HG02678 (cell line): ENCODE data around the gene RBM38.

Experiments used
- ATAC-seq: cut with Tn5 transposase; IDR thresholded peaks from one replicate; pipeline ENCODE4 v1.9.1; 2021; ENCODE audit warnings: mild to moderate bottlenecking, moderate library complexity; ENCODE audit not compliant: unreplicated experiment

The RBM38 gene

DNA sequence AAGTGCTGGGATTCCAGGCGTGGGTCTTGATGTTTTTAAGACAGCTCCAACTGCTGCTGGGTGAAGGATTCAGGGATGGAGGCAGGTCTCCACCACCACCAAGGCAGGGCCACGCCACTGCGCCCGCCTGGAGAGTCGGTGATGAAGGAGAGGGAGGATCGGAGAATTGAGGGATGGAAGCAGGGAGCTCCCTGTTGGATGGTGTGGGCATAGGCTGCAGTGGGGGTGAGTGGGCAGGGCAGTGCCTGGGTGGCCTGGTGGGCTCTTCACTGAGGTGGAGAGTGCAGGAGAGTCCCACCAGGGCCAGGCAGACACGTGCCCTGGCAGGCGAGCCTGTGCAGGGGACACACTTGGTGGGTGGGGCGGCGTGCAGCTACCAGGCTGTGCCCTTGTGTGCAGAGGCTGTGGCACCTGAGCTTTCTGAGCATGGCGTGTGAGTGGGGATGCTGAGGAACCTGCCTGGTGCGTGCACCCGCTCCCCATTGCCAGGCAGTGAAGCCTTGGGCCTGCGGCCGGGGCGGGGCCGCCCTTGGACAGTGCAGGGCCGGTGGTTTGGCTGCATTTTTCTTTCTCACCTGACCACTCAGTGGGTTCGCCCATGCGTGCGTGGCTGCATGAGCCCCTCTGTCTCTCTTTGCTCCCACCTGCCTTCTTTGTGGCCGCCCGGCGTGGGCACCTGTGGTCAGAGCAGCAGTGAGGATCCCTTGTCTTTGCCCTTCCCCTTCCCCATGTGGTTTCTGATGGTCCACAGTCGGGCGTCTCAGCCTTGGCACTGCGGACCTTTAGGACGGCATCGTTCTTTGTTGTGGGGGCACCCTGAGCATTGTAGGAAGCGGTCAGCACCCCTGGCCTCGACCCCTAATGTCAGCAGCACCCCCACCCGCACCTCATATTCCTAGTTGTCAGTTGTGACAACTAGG is 11.3 kb downstream of the RBM38 start:
- no peak for ATAC-seq

DNA sequence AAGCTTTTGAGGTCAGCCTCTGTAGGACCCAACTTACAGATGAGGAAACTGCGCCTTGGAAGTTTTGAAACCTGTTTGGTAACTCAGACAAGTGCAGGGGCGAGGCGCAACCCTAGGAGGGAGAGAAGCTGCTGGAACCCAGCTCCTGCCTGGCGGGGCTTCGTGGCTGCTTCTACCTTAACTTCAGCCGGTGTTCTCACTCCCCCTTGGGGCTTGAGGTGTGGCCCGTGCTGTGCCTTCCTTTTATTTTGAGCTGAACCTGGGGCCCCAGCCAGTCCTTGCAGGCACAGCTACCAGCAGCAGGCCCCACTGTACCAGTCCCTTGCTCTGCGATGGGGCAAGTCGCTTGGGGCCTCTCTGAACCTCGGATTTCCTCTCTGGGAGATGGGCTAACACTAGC is 12.0 kb downstream of the RBM38 start:
- no peak for ATAC-seq

DNA sequence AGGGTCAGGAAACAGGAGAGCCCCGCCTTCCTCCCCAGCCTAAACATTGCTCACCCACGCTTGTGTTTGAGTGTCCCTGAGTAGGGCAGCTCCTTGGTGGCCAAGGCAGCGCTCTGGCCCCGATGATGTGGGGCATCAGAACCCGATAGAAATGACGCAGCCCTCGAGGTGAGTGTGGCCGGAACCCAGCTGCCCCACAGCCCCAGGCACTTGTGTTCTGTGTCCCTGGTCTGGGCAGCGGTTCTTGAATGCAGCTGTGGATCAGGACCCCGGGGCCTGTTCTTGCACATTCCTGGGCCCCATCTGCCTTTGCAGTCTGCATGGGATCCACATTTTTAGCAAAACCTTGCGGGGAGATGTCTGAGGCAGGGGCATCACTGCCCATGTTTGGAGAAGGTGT is 12.8 kb downstream of the RBM38 start:
- no peak for ATAC-seq

DNA sequence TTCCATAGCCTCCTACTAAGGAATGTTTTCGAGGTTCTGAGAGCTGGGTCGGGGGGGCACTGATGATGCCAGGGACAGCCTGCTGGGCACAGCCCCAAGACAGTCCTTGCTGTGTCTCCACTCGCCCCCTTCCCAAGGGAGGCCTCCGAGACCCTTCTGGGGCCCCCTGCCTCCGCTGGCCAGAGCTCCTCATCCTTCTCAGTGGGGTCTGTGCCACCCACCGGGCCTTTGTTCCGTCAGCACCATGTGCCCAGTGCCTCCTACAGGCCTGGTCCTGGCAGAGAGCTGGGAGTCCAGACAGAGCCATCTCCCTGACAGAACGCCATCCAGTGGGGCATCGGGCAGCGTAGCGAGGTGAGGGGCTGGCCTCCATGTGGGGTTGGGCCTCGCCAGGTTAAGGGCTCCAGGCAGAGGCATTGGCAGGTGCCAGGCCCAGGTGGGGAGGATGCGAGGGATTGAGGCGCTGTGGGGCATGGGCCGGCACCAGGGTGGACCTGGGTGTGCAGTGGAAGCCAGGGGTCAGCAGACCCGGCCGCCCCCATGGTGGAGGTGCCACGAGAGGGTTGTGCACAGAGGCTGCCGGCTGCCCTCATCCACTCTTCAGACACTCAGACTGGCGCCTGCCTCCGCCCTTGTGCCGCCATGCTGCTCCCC is 13.3 kb downstream of the RBM38 start:
- no peak for ATAC-seq

DNA sequence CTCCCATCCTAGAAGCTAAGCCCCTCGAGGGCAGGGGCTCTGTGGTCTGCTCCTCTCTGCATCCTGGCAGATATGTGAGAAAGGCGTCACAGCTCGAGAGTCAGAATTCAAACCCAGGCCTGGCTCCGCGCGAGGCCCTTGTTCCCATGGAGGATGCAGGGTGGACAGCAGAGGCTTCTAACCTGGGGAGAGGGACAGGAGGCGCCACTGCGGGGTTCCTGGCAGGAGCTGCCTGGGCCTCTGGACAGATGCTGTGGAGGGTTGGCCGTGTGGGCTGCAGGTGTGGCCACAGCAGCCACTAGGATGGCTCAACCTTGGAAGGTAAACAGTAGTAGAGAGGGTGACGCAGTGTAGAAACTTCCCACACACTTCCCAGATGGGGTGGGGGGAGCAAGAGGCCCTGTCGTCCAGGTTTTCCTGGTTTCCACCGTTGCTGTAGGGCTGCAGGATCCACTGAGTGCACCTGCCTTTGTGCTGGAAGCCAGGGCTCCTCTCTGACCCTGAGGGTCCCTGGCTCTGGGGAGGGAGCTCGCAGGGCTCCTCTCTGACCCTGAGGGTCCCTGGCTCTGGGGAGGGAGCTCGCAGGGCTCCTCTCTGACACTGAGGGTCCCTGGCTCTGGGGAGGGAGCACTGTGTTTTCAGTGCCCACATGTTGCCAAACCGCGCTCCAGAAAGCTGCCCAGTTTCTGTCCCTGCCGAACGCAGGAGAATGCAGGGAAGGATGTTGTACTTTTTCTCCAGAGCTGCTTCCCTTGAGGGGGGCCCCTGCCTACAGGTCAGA is 14.2 kb downstream of the RBM38 start:
- no peak for ATAC-seq

DNA sequence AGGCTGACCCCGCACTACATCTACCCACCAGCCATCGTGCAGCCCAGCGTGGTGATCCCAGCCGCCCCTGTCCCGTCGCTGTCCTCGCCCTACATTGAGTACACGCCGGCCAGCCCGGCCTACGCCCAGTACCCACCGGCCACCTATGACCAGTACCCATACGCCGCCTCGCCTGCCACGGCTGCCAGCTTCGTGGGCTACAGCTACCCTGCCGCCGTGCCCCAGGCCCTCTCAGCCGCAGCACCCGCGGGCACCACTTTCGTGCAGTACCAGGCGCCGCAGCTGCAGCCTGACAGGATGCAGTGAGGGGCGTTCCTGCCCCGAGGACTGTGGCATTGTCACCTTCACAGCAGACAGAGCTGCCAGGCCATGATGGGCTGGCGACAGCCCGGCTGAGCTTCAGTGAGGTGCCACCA is 16.4 kb downstream of the RBM38 start:
- ATAC-seq = no peak

DNA sequence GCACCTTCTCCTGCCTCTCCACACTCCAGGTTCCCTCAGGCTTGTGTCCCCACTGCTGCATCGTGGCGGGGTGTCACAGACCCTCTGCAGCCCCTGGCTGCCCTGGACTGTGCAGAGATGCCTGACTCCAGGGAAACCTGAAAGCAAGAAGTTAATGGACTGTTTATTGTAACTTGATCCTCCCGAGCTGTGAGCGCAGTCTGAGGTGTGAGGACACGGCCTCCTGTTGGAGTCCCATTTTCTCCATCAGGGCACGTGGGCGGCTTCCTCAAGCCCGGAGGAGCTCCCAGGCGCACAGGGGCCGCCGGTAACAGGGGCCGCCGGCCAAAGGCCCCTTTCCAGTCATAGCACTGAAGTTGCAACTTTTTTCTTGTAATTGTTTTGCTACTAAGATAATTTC is 16.9 kb downstream of the RBM38 start:
- no peak for ATAC-seq

DNA sequence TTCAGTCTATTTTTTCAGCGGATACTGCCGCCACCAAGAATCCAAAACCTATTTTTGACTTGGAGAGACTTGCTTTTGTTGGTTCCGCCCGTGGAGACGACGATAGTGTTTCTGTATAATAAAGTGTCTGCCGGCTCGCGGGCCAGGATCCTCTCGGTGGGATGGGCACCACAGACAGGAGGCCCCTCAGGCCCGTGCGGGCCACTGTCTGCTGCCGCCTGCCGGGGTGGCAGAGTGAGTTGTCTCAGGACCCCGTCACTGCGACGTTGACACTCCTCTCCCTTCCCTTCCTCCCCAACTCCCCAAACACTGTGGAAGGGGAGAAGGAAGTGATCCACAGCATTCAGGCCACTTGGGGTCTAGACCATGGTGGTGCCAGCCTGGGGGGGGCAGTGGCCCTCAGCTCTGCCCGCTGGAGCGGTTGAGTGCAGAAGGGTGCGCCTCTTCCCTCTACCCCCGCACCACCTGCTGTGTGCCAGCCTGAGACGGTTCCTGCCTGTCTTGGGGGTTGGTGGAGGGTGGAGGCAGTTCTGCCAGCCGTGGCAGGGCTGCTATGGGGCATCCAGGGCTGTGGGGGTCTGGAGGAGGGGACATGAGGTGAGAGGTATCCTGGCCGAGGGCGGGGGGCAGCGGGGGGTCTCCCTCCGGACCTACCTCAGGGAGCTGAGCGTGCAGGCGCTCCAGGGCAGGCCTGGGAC is 17.5 kb downstream of the RBM38 start:
- no peak for ATAC-seq

DNA sequence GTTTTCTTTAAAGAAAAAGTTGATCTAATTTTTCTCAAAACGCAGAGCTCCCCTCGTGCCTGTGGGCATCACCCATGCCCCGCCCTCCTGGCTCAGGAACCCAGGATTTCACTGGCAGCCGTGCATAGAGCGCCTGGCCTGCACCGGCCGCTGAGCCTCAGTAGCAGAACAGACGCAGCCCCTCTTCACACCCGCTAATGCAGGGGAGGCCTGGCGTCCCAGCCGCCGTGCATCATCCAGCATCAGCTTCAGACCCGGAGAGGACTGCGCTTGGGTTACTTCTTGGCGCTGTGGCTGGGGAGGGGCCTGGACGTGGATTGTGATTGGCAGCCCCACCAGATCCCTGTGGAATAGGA is 18.1 kb downstream of the RBM38 start:
- no peak for ATAC-seq

DNA sequence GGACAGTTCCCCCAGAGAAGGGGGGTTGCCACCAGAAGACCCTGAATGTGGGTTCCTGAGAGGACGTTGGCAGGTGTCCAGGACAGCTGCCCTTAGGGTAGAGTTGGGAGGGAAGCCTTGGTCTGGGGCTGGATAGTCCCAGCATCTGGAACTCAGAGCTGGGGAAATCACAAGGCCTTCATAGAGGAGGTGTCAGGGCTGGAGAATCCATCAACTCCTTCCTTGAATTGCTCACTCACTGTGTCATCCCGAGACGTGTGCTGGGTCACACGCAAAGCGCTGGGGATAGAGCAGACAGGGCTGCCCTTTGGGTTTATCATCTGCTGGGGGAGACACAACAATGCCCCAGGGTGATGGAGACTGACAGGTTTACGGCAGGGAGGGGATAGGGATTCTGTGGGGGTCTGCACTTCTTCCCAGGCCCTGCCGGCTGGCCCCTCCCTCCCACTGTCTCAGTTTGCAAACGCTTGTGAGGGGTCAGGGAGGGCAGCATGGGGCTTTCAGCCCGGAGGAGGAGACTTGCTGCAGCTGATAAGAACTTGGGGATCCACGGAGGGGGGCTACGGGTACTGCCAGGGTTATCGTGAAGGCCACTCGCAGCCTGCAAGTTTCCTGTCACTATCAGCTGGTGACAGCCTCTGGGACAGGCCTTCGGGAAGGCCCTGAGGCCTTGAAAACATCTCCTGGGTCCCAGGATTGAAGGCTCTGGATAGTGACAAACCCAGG is 18.6 kb downstream of the RBM38 start:
- ATAC-seq = no peak

DNA sequence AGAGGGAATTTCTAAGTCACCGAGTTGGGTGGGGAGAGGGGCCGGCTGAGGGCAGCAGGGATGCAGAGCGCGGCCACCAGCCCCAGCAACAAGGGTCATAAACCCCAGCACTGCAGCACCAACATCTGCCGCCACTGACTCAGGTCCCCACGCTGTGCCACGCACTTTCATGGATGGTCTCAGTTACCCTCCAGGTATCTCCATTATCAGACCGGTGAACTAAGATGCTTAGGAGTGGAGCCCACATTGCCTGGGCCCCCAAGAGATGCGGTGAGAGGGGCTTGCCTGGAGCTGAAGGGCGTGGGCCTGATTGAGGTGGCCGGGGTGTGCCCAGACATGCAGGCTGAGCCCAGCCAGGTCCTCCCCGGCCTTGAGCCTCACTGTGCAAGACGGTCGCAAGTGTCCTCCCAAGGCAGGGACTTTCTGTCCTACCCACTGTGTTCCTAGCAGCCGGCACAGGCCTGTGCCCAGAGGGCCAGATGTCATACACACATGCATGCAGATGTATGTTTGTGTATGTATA is 19.3 kb downstream of the RBM38 start:
- ATAC-seq = no peak

DNA sequence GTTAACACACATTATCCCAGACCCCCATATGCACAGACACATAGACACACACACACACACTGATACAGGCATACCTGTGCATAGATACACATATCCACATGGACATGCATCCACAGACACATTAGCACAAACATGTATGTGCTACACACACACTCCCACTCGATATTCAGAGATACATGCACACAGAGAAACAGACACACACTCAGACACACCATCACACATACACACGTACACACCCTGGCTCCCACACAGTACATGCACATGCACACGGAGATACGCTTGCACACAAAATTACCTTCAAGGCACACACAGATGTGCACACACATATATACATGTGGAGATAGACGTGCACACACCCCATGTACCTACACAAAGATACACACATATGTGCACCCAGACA is 19.7 kb downstream of the RBM38 start:
- ATAC-seq = no peak

DNA sequence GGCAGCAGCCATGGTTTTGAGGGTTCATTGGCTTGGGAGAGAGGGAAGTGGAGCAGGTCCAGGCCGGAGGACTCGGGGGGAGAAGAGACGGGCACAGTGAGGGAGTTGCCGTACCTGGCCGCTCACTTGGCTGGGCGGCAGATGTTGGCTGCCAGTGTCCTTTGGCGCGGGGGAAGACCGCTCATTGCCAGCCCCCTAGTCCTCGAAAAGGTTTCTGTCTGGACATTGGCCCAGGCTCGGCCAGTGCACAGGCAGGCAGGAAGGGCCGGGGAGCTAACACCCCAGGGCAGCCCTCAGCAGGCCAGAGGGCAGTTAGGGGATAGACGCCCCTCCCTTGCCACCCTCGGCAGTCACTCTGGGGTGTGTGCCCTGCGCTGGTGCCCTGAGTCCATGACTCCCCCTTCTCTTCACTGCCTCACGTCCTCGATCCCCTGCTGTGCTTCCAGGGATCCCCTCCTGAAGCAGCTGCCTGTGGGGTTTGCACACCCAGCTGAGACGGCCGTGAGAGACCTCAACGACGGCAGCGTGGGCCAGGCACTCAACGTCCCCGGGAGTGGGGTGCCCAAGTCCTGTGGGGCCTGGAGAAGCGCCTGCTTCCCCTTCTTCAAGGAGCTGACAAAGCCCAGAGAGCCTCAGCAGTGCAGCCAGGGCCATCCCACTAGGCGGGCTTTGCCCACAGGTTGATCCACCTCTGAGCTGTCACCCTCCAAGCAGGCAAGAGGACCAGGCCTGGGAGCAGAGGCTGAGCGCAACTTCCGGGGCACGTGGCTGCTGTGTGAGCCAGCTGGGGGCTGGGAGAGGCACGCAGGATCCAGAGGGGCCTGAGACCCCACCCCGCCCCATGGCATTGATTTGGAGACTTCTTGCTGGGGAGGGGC is 20.4 kb downstream of the RBM38 start:
- ATAC-seq = no peak

DNA sequence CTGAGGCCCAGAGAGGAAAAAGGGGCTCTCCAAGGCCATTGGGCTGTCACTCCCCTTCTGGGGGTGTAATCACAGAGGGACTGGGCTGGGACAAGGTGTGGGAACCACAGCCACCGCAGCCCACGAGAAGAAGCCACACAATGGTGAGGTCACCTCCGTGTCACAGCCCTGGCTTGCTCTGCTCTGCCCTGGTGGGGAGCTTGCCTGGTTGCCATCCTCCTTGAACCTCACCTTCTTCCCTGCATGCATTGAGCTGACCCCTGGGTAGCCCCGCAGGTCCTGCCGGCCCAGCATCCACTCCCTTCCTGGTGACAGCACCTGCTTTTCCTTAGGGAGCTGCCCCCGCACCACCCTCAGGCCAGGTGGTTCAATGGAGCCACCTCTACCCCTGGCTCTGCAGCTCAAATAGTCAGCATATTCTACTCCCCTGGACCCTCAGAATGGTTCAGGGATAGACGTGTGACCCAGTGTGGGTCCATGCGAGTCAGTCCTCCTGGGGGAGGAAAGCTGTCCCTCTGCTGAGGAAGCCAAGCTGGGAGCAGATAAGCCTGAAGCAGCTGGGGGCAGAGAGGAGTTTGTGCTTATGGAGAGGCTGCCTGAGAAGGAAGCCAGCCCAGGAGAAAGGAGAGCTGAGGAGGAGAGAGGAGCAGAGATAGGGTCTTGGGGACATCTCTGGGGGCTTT is 21.3 kb downstream of the RBM38 start:
- no peak for ATAC-seq

DNA sequence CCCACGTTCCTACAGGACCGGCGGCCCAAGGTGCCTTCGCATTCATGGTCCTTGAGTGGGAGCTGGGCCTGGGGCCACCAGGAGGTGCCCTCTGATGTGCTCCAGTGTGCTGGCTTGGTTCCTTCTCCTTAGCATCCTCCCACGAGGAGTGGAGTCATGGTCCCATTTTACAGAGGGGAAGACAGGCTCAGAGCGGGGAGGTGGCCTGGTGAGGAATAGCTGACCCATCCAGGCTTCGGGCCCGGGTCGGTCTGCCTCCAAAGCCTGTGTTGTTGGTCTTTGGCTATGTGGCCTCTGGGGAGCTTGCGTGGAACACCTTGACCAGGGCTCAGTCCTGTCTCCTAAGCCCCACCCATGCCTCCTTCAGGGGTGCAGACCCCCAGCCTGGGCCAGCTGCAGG is 22.8 kb downstream of the RBM38 start:
- ATAC-seq = no peak

DNA sequence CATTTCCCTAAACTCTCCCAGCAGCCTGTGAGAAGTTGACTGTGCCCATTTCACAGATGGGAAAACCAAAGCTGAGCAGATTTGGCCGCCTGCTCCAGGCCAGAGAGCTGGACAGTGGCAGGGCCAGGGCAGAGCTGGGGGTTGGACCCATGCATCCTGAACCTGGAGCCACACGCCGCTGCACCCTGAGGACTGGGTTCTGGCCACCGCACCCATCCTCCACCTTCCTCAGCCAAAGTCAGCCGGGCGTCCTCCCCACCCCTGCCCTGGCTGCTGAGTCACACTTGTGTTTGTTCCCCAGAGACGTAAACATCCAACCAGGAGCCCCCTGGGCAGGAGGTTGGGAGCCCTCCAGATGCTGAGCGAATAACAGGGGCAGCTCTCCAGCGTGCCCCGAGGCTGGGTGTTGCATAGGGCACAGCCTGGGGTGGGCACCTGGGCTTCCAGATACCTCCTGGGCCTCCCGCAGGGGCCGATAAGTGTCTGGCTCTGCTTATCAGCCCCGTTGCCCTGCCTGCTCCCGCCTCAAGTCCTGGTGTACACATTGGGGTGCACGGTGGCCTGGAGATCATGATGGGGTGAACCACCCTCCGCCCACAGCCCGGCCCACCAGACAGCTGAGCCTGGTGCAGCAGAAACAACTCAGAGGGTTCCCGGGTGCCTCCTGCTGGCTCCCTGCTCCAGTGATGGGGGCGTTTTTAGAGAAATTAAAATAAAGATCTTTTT is 23.8 kb downstream of the RBM38 start:
- no peak for ATAC-seq

DNA sequence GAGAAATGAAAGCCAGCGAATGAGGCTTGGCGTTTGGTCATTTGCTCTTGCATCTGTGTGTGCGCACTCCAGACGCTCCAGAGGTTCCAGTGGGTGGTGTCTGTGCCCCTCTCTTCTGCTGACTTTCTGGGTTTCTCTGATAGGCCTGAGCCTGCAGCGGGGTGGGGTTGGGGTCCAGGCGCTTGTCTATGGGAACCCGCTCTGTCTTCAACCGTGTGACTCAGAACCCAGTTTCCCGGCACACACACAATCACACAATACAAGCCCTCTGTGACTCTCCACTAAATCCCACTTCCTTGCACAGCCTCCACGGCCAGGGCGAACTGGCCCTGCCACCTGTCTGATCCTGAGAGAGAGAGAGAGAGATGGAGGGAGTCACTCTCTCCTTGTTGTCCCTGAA is 24.6 kb downstream of the RBM38 start:
- ATAC-seq = no peak
